Endothelial cell (in vitro differentiated cells): ENCODE measurements around the gene DDX23. TPM values are rescaled to one million over a fixed set of nuclear protein-coding genes. Genes with fewer than 3 reads are reported as not detected.

Experiments
- DNase-seq: peaks from one replicate; pipeline ENCODE4 v3.0.0; 2021; ENCODE audit warnings: low spot score
- H3K27ac Mint-ChIP-seq: one replicate; pipeline ENCODE4 v1.8.0; 2021; ENCODE audit warnings: mixed read lengths, inconsistent platforms; ENCODE audit not compliant: unreplicated experiment
- H3K27me3 Mint-ChIP-seq: one replicate; pipeline ENCODE4 v1.8.0; 2021; ENCODE audit warnings: mild to moderate bottlenecking, moderate library complexity, mixed read lengths, inconsistent platforms; ENCODE audit not compliant: unreplicated experiment
- H3K36me3 Mint-ChIP-seq: one replicate; pipeline ENCODE4 v1.8.0; 2021; ENCODE audit warnings: mild to moderate bottlenecking, low read depth, mixed read lengths, inconsistent platforms; ENCODE audit not compliant: unreplicated experiment
- H3K4me1 Mint-ChIP-seq: one replicate; pipeline ENCODE4 v1.8.0; 2021; ENCODE audit warnings: mild to moderate bottlenecking, mixed read lengths, inconsistent platforms; ENCODE audit not compliant: unreplicated experiment
- H3K4me3 Mint-ChIP-seq: one replicate; pipeline ENCODE4 v1.8.0; 2021; ENCODE audit warnings: mild to moderate bottlenecking, mixed read lengths, inconsistent platforms; ENCODE audit not compliant: unreplicated experiment
- H3K9me3 Mint-ChIP-seq: one replicate; pipeline ENCODE4 v1.8.0; 2021; ENCODE audit warnings: mixed read lengths, inconsistent platforms; ENCODE audit not compliant: unreplicated experiment
- CTCF ChIP-seq: fragments of 200-600 bp; sonication (generic); IDR thresholded peaks from one replicate; pipeline ENCODE4 v1.5.0; 2021; ENCODE audit warnings: antibody characterized with exemption; ENCODE audit not compliant: unreplicated experiment
- total RNA-seq: library from RNA; stranded (reverse); fragmentation: NEBNext Ultra II Directional; extraction: Animal tissue kit (Norgen Biotek cat#: 25700); gene quantifications from one replicate; pipeline ENCODE4 v1.2.1, GENCODE V29; 2021; ENCODE audit not compliant: unreplicated experiment

Gene DDX23
- total RNA-seq, 1 donor from 2014 or later = 96.2 TPM

GRCh38 chr12:48811437-48812090 is 40.4 kb downstream of the DDX23 start:
- no peak overlapping the region for H3K4me3 Mint-ChIP-seq
- peaks cover 26% of the 10 kb centered on the region for H3K4me1 Mint-ChIP-seq
- no peak overlapping the region for H3K27ac Mint-ChIP-seq
- no peak for TF ChIP-seq CTCF
- no peaks in the 10 kb centered on the region for H3K9me3 Mint-ChIP-seq
- peaks cover 12% of the 10 kb centered on the region for H3K27me3 Mint-ChIP-seq
- peaks cover 4% of the 10 kb centered on the region for H3K36me3 Mint-ChIP-seq
- DNase-seq = no peak

GRCh38 chr12:48810903-48811431 is 41.0 kb downstream of the DDX23 start:
- DNase-seq = no peak
- H3K27me3 Mint-ChIP-seq = peaks cover 12% of the 10 kb centered on the region
- H3K27ac Mint-ChIP-seq = no peak overlapping the region
- H3K4me1 Mint-ChIP-seq = peaks cover 21% of the 10 kb centered on the region
- H3K4me3 Mint-ChIP-seq = no peak overlapping the region
- no peaks in the 10 kb centered on the region for H3K36me3 Mint-ChIP-seq
- H3K9me3 Mint-ChIP-seq = no peaks in the 10 kb centered on the region
- no peak for TF ChIP-seq CTCF

DNA sequence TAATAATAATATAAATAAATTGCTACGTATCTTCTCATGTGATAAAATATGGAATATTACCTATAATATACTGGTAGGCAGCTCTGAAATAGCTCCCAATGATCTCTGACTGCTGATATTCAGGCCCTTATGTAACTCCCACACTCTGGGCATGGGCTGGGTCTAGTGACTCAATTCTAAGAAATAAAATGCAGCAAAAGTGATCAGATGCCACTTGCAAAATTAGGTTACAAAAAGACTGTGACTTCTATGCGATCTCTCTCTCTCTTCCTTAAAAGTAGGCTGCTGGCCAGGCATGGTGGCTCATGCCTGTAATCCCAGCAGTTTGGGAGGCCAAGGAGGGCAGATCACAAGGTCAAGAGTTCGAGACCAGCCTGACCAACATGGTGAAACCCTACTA is 44.0 kb downstream of the DDX23 start:
- Mint-ChIP-seq H3K9me3 (no peaks in the 10 kb centered on the region), H3K36me3 (no peaks in the 10 kb centered on the region), H3K4me1 (peaks cover 9% of the 10 kb centered on the region), H3K4me3 (no peak overlapping the region), H3K27ac (no peak overlapping the region), H3K27me3 (peaks cover 5% of the 10 kb centered on the region)
- no peak for TF ChIP-seq CTCF
- no peak for DNase-seq

DNA sequence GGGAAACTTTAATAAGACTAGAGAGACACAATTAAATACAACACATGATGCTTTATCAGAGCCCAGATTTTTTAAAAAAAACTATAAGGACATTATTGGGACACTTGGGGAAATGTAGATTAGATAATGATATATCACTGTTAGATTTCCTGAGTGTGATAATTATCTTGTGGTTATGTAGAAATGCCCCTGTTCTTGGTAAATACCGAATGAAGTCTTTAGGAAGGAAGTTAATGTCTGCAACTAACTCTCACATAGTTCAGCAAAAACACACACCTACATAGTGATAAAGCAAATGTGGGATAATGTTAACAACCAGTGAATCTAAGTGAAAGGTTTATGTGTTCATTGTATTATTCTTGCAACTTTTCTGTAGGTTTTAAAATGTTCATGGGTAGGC is 48.3 kb downstream of the DDX23 start:
- H3K9me3 Mint-ChIP-seq = no peaks in the 10 kb centered on the region
- no peak overlapping the region for H3K4me3 Mint-ChIP-seq
- no peak for TF ChIP-seq CTCF
- H3K27ac Mint-ChIP-seq = no peak overlapping the region
- no peak for DNase-seq
- H3K4me1 Mint-ChIP-seq = peaks cover 10% of the 10 kb centered on the region
- no peaks in the 10 kb centered on the region for H3K36me3 Mint-ChIP-seq
- no peaks in the 10 kb centered on the region for H3K27me3 Mint-ChIP-seq

GRCh38 chr12:48800971-48801370 is 51.0 kb downstream of the DDX23 start:
- Mint-ChIP-seq H3K4me3 (no peak overlapping the region), H3K27ac (peak overlapping the region; percentile 70), H3K9me3 (no peaks in the 10 kb centered on the region), H3K4me1 (peaks cover 10% of the 10 kb centered on the region), H3K27me3 (no peaks in the 10 kb centered on the region), H3K36me3 (no peaks in the 10 kb centered on the region)
- no peak for TF ChIP-seq CTCF
- no peak for DNase-seq
